HG03039 (cell line): ENCODE measurements around the gene AQP12B.
"Not testable (repeated sequence)": the region's sequence is repeated elsewhere in the genome, so short reads cannot be mapped to it uniquely, and the experiment has no call there.

Experiments used
- ATAC-seq: cut with Tn5 transposase; IDR thresholded peaks from one replicate; pipeline ENCODE4 v1.9.1; 2021; ENCODE audit warnings: mild to moderate bottlenecking, moderate library complexity; ENCODE audit not compliant: unreplicated experiment

Gene AQP12B

DNA sequence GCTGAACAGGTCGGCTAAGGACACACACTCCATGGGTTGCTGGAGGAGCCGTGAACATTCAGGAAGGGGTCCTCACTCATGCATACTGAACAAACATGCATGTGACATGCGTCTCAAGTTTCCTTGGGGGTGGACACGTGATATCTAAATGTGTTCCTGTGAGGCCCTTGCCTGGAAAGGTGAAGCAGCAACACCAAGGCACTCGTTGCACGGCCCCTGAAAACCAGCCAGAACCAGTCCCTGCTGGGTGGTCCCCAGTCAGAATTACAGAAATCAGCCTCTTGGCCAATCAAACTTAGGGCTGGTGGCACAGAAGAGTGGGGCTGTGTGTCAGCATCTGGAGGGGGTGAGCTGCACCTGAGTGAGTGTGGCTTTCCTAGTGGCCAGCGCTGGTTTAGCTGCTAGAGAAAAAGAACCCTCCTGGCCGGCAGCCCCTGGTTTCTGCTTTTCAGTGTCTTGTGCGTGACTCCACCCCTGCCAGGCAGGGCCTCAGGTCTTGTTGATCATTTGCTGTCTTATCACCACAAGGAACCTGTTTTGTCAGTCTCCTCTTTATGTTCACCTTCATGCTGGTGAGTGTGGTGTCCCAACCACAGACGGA is 3.2 kb upstream of the AQP12B start:
- ATAC-seq, result no peak

DNA sequence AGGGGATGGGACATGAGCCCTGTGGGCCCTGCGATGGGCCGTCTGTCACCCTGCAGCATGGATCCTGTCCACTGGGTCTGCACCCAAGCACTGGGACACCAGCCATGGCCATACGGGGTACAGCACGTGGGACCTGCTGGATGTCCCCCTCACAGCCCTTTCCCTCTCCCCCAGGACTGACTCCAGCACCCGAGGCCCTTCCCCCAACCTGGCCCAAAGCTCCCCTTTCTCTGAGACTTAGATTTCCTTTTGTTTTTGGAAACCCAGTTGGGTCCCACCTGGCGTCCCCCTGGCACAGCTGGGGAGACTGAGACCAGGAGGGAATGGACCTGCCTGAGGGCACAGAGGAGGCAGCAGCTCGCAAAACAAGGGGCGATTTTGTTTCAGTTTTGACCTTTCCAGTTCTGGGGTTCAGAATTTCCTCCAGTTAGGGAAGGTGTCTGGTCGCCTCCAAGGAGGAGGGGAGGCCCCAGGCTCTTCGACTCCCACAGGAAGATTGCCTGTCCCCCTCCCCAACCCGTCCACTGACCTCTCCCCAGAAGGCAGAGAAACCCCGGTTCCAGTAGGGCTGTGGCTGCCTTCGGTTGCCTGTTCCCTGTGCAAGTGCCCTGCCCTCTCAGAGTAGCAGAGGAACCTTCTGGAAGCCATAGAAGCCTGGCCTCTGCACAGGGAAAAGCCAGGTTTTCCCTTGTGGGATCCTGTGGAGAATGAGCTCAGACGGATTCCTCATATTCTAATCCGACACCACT is 1.5 kb upstream of the AQP12B start:
- ATAC-seq, result not testable (repeated sequence)

DNA sequence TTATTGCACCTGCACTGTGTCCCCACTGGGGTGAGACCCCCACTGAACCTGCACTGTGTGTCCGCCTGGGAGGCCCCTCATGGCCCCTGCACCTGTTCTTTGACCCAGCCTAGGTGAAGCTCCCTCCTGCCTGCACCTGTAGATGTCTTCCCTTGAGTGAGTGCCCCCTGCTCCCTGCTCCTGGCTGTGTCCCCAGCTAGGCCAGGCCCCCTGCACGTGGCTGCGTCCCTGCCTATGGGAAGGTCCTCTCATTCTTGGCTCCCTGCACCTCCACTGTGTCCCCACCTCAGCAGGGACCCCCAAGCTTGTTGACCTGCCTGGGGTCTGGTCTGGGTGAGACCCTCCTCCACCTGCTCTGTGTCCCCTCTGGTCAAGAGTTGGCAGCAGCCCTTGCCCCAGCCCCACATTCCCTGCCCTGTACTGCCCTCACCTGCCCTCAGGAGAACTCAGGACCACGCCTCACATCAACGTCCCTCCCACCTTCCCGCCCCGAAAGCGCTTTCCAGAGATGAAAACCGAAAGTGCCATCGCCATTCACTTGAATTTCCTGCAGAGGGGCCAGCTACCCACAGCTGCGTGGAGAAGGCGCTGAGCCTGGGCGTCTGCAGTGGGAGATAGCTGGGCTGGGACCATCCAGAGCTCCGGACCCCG is 769 bp upstream of the AQP12B start:
- not testable (repeated sequence) for ATAC-seq

DNA sequence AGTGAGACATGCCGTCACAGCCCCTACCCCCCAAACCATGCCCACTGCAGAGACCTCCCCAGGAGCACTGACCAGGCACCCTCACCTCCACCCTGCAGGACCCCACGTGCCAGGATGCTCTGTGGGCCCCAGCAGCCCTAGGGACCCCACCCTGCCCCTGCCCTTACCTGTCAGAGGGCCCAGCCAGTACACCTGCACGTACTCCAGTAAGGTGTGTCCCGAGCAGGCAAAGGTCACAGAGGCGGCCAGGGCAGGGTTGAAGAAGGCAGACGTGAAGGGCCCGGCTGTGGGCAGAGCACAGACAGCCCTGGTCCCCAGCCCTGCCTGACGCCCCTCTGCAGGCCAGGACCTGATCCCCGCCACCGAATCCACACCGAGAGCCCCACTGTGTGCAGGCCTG is 2.5 kb downstream of the AQP12B start:
- ATAC-seq, result not testable (repeated sequence)

DNA sequence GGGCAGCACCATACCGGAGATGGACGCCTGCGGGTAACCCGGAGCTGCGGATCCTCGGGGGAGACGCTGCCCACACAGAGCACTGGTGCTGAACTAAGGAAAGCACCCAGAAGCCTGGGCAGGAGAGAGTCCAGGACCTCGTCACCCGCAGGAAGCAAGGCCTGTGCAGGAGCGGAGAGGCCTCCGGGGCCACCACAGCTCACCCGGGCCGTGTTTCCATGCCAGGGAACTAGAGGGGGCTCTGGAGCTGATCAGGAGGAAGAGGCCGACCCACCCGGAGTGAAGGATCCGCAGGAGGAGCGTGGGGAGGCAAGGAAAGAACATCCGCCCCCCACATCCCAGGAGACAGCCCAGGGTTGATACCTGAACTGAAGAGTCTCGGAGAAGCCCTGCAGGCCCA is 3.8 kb downstream of the AQP12B start:
- ATAC-seq, result not testable (repeated sequence)

DNA sequence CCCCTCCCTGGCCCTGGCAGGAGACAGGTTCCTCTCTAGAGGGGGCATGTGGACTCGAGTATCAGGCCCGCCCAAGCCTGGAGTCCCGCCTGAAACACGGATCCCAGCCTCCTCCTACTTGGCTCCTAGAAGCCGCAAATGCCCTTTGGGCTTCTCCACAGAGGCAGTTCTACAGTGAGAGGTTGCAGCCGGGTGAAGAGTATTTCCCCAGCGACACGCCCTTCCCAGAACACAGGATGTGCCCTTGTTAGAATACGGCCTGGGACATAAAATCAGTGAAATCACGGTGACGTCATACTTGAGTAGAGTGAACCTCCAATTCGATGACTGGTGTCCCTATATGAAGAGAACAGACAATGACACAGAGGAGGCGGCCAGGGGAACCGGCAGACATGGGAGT is 4.6 kb downstream of the AQP12B start:
- ATAC-seq, result not testable (repeated sequence)

DNA sequence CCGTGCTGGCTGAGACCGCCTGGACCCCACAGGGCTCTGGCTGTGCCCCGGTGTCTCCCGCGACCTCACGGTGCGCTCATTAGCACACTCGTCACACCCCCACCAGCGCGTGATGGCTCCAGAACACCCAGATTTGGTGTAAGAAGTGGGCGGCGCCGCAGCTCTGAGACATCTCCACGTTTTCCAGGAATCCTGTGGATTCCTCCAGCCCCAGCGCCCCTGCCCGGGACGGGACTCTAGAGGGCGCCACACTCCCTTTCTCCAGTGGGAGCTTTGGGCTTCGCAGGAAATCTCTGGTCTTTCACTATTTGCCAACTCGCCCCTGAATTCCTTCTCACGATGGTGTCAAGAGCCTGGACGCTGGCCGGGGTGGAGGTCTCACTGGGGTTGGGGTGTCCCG is 7.3 kb downstream of the AQP12B start:
- not testable (repeated sequence) for ATAC-seq

DNA sequence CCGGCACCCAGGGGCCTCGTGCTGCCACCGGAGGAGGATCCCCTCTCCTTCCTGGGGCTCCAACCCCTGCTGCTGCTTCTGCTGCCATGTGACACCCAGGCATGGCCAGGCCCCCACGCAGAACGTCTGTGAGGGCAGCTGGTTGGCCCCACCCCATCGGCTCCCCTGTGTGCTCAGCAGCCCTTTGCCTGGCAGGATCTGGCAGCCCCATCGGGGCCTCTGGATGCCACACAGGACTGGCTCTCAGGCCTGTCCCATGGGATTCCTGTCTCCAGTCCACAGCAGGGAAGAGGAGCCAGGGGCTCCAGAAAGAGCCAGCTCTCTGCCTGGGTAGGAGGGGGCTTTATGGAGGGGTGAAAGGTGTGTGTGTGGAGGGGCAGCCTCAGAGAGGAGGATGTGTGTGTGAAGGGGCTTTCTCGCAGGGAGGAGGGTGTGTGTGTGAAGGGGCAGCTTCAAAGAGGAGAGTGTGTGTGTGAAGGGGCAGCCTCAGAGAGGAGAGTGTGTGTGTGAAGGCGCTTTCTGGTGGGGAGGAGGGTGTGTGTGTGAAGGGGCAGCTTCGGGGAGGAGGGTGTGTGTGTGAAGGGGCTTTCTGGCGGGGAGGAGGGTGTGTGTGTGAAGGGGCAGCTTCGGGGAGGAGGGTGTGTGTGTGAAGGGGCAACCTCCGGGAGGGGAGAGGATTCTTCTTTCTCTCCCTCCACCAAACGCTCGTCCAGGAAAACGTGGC is 8.1 kb downstream of the AQP12B start:
- ATAC-seq, result not testable (repeated sequence)

DNA sequence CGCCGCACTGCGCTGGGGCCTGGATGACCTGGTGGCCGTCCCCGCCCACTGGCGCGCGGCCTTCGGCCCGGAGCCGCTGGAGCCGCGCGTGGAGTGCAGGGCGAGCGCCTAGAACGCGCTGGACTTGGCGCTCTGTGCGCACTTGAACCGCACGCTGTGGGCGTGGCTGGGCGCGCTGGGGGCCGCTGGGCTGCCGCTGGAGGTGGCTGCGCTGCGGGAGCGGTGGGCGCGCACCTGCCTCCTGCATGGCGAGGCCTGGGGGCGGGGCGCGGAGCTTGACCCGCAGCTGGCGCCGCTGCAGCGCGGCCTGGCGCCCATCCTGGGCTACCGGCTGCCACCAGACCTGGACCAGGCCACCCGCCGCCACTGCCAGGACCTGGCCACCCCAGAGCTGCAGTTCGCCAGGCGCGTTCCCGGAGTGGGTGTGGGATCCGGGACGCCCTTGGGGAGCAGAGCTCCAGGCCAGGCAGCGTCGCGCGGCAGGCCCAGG is 9.9 kb downstream of the AQP12B start:
- no peak for ATAC-seq

DNA sequence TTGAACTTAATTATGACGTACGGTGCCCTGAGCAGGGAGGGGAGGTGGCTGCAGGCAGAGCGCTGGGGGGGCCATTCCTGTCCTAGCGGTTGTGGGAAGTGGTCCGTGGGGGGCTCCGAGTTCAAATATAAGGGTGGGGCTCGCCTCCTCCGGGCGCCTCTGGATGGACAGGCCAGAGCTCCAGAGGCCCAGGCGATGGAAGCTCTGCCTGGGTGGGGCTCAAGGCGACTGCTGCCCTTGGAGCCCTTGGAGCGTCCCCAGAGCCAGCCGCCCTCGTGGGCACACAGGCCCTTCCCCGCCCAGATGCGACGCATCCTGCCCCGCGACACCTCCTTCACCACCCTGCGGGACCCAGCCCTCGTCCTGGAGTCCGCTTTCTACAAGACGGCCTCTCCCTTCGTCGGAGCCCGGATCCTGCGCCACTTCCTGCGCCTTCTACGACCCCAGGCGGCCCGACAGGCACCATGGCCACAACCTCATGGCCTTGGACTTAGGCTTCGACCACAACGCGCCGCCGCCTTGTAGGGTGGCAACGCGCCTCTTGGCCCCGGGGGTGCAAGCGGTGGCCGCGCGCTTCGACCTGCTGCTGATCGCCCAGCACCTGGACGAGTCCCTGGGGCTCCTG is 10.5 kb downstream of the AQP12B start:
- no peak for ATAC-seq

DNA sequence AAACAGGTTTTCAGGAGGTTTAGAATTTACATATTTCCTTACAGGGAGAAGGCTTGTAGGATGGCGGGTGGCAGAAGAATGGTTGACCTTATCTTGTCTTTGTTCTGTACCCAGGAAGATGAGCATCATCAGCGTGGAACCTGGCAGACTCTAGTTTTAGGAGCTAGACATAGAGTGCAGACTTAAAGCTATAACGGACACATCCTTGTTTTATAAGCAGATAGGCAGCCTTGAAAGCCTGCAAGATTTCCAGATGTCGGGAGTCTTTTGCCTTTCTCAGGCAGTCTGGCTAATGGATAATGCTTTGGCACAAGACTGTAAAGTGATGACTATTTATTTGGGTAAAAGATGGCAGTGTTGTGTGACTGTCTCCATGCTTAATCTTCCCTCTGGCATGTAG is 11.7 kb downstream of the AQP12B start:
- ATAC-seq, result no peak

DNA sequence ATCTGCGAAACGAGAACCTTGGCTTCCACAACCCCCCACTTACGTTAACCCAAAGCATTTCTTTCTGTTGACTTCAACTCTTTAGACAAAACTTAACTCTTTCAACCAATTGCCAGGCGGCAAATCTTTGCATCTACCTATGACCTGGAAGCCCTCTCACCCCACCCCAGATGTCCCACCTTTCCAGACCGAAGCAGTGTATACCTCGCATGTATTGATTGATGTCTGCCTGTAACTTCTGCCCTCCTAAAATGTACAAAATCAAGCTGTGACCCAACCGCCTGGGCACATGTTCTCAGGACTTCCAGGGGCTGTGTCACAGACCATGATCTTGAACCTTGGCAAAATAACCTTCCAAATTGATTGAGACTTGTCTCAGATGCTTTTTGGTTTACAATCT is 12.3 kb downstream of the AQP12B start:
- ATAC-seq, result no peak

DNA sequence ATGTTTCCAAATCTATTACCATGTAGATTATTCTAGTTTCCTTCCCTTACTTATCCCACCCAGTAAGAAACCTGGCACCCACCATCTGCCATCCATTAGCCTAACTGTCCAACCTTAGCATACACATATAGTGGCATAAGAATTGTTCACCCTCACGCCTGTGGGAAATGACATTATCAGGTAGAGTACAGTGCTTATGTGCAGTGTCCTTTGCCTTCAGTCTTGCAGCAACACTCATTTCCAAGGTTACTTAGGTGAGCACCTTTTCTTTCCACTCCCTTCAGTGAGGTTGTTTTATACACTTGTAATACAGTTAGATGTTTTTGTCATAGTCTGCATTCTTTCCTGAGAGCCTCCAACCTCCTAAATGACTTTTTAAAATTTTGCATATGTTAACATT is 18.1 kb downstream of the AQP12B start:
- ATAC-seq, result no peak

DNA sequence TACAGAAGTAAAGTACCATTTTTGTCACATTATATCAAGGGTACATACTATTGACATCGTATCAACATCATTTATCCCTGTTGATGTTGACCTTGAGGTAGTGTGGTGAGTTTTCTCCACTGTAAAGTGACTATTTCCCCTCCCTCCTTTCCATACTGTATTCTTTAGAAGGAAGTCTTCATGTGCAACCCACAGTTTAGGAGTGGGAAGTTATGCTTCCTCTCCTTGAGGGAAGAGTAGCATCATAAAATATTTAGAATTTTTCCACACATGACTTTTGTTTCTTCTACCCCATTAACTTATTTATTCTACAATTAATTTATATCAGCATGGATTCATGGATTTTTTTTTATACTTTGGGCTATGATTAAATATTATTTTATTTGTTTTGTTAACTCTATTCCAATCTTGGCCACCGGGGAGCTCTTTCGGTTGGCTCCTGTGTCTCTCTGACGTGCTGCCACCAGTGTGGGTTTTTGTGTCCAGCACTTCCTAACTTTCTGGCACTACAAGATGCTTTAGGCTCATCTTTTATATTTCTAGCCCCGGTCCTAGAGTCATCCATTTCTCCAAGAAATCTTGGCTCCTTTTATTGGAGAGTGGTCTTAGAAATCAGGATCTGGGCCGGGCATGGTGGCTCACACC is 19.0 kb downstream of the AQP12B start:
- no peak for ATAC-seq

DNA sequence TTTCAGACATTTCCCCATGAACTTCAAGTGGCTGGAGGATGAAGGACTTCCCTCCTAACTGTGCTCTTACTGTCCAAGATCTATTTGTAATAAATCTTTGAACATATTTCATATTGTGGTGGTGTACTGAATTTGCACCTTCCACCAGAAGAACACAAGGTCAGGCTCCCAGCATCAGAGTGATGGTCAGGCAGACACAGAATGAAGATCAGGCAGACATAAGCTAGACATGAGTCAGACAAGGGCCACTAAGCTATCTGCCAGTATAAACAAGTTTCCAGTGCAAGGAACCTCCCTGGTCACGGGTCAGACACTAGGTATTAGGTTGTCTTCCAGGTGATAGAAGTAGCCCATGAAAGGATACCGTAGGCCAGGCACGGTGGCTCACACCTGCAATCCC is 20.0 kb downstream of the AQP12B start:
- no peak for ATAC-seq

DNA sequence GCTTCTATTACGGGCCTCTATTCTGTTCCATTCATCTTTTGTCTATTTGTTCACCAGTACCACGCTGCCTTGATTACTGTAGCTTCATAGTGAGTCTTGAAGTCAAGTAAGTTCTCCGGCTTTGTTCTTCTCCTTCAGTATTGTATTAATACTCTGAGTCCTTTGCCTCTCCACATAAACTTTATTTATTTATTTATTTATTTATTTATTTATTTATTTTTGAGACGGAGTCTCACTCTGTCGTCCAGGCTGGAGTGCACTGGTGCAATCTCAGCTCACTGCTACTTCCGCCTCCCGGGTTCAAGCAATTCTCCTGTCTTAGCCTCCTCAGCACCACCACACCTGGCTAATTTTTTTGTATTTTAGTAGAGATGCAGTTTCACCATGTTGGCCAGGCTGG is 22.8 kb downstream of the AQP12B start:
- not testable (repeated sequence) for ATAC-seq

DNA sequence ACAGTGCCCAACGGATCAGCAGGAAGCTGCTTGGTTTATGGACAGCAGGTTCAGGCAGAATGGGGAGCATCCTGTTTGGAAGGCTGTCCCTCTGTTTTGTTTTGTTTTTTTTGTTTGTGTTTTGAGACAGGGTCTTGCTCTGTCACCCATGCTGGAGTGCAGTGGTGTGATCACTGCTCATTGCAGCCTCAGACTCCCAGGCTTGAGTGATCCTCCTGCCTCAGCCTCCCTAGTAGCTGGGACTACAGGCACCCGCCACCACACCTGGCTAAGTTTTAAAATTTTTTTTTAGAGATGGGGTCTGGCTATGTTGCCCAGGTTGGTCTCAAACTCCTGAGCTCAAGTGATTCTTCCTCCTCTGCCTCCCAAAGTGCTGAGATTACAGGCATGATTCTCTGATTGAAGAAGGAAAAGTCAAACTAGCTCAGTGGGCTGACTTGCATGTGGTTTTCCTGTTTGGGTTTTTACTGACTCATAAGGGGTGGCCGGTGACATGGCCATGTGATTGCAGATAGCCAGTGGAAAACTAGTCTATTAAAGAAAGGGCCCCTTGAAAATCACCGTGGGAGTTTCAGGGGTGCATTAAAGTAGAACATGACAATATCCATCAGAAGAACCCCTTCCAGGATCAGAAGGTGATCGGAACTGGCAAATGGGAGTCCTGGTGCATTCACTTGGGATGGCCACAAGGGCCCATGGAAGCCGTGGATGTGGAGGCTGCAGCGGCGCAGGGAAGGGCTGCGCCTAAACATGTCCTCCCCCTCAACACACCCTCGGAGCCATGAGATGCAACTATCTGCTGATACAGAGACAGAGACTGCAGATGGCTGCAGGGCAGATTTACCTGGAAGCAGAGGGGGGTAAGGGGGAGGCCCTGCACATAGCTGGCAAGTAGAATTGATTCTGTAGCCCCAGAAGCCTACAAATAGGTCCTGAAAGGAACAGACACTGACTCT is 26.5 kb downstream of the AQP12B start:
- ATAC-seq, result no peak

DNA sequence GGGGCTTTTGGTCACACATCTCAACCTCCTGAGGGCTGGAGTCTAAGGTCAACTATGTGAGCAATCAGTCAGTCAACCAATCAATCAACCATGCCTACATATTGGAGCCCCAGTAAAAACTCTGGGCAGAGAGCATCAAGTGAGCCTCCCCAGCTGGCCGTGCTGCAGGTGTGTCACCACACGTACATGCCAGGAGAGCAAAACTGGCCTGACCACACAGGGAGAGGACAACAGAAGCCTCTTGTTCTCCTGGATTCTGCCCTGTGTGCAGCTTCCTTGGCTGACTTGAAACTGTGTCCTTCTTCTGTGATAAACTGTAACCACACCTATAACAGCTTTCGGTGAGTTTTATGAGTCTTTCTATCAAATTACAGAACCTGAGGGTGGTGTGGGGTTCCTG is 31.5 kb downstream of the AQP12B start:
- ATAC-seq, result no peak

DNA sequence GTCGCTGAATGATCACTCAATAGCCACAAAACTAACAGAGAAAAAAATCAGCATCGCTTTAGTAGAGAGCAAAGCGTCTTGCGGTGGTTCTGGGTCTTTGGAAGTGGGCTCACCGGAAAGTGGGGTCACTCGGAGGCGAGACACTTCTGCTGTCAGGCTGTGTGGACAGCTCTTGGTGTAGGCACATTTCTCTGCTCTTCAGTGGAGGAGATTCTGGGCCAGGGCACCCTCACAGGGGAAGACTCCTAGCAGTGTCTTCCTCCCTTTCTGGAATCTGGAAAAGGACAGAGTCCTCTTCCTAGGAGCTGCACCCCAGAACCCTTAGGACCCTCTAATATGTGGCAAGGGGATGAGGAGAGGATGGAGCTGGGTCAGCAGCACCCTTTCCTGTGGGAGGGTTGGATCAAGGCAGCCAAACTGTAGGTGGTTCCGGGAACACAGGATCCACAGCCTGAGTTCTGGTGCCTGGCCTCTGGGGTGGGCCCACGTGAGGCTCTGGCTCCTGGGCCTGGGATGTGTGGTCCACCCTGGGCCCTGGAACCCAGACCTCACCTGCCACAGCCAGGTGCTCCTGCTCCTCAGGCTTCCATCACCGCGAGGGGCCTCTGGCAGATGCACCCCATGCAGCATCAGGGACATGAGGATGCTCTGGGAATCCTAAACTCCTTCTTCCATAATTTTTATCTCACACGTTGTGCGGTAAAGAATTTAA is 32.3 kb downstream of the AQP12B start:
- ATAC-seq, result no peak
